NCI-H2107 treated with DMSO at 0.1 percent for 48 hours (cell line): ENCODE data around the gene WWOX.

Source experiments
- DNase-seq: peaks from one replicate; lab custom pipeline; 2025; ENCODE audit not compliant: unreplicated experiment; lab: John Stamatoyannopoulos, UW

The WWOX gene

DNA sequence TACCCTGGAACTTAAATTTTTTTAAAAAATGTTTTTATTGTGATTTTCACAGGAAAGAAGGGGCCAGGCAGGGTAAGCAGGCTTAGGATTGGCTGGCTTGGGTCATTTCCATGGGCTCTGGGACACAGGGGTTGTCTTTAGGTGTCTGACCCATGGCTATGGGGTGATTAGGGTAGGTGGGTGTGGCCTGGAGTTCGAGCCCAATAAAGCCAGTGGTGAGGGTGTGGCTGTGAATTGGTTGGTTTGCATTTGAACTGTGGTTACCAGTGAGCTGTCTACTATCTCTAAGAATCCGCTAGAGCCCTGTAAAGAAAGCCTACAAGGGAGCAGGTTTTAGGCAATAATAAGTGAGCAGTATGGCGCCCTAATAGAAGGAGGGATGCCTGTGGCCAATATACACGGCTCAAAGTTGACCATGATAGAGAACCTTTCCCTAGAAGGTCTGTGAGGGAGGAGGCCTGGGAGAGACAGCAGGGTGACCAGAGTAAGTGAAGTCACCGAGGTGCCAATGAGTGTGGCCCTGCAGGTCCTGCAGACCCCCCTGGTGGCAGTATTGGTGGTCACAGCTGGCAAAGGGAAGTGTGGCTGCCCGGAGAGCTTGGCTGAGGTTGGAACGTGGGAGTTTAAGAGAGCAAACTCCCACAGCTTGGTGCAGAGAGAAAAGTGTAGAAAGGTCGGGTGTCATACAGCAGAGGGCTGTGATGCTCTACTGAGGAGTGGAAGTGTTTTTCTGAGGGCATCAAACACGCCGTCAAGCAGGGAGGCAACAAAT, 454.0 kb downstream of the WWOX start:
- no peak for DNase-seq

DNA sequence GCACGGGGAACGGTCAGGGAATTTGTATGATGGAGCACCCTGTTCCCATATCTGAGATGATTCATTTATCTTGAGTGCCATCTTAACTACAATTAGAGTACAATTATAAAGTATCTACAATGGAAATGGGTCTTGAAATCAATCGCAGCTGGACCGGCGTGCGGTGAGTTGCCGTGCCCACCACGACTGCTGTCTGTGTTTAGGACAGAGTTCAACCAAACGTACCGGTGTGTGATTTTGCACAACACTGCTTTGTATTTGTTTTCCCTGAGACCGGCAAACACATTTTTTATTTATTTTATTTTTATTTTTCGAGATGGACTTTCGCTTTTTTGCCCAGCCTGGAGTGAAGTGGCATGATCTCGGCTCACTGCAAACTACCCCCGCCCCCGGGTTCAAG, 457.0 kb downstream of the WWOX start:
- DNase-seq: no peak

DNA sequence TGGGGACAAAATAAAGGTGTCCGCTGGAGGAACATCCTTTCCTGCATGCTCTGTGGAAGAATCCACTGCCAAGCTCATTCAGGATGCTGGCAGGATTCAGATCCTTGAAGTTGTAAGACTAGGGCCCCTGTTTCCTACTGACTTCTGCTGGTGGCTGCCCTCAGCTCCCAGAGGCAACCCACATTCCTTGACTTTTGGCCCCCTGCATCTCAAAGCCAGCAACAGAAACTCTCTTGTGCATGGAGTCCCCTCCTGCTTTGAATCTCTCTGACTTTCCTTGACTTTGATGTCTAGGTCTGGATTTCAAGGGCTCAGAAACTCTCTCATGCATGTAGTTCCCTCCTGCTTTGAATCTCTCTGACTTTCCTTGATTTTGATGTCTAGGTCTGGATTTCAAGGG, 461.5 kb downstream of the WWOX start:
- no peak for DNase-seq

DNA sequence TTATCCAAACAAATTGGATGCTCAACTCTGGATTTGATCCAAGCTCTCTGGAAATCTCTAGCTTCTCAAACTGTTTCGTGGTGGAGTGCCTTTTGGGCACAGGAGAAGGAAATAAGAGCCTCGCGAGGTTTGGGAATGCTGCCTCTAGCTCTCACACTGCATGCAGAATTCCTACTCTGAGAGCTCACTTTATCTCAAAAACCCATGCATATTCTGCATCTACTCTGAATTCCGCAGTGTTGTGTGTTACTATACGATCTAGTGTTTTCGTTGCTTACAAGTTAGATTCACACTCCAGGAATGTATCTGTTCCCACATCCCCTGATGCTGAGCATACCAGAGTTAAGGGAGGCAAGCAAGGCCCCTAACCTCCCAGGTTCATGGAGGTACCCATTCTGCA, 462.7 kb downstream of the WWOX start:
- DNase-seq: no peak

DNA sequence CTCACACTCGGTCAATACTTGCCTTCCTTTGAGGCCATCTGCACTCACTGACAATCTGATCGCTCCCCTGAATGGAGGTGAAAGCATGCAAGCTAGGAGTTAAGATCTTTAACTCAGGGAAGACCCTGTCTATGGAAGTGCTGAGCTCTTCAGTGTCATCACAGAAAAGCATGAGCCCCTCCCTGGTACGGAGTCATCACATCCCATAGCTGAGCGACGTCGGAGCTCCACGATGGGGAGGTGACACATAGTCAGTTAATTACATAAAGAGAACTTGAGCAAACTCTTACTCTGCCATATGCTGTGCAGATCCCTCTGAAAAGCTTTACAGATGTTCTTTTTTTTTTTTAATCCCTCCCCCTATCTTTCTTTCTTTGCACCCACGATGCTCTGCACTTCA, 463.2 kb downstream of the WWOX start:
- DNase-seq: no peak

DNA sequence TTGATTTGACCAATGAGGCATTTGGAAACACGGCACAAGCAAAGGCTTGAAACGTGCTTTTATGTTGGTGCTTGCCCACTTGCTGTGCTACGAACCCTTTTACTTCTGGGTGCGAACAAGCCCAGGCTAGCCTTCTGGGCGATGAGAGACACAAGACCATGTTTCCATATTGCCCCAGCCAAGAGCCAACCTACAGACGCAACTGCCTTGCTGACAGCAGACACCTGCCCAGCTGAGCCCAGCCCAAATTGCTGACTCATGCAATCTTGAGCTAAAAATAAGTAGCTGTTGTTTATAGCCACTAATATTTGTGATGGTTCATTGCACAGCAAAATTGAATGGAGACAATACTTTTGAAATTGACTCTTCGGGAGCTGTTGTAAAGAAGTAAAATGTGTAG, 464.5 kb downstream of the WWOX start:
- peak; percentile 53 for DNase-seq

DNA sequence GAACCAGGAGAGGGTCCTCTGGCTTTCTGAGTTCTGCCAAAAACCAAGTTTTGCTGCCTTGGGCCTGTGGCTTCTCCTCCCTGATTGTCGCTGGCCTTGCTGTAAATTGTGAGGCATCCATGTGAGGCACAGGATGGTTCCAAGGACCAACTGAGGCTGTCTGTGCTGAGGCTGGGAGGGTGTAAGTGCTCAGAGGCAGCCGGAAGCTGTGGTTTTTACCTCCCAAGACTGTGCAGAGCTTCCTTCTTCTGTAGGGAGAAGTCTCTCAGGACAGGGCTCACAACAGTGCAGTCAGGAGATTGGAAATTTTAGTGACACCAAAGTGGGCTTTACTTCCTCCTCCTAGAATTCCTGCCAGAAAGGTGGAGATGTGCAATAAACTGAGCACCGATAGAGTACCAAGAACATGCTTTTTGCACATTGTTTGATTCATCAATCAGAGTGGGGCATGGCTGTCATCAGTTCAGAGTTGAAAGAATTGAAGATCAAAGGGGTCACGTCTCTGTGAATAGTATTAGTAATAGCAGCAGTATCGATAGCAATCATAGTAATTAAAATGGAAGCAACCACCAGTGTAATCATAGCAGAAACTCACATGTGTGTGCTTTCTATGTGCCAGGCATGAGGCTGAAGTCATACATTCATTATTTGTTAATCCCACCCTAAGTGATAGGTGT, 467.1 kb downstream of the WWOX start:
- no peak for DNase-seq

DNA sequence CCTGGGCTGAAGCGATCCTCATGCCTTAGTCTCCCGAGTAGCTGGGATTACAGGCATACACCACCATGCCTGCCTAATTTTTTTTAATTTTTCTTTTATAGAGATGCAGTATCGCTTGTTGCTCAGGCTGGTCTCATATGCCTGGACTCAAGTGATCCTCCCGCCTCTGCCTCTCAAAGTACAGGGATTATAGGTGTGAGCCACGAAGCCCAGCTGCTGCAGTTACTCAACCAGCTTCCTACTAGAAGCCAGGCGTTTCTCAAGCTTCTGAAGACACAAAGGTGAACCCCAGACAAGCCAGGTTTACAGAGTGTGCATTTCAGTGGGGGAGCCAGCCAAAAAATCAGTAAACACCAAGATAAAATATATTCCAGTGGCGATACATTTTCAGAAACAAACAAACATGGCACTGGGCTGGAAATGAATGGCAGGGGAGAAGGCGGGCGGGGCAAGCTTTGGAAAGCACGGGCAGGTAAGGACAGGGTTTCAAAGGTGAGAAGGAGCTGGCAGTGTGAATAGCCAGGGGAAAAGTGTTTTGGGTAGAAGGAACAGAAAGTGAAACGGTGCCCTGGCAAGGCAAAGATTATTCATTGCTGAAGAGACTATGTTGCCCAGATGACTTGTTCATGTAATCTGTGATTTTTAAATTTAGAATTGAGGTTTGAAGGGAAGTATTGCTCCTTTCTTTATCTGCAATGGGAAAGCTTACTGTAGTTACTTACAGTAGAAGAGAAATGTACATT, 471.1 kb downstream of the WWOX start:
- no peak for DNase-seq

DNA sequence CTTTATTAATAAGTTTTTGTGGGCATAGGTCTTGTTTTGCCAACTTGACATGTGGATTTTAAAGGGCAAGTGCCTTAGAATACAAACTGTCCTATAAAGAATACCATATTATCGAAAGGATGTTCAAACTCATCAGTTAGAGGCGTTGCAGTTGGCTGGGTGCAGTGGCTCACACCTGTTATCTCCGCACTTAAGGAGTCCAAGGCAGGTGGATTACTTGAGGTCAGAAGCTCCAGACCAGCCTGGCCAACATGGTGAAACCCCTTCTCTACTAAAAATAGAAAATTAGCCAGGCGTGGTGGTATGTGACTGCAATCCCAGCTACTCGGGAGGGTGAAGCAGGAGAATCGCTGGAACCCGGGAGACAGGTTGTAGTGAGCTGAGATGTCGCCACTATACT, 472.0 kb downstream of the WWOX start:
- no peak for DNase-seq

DNA sequence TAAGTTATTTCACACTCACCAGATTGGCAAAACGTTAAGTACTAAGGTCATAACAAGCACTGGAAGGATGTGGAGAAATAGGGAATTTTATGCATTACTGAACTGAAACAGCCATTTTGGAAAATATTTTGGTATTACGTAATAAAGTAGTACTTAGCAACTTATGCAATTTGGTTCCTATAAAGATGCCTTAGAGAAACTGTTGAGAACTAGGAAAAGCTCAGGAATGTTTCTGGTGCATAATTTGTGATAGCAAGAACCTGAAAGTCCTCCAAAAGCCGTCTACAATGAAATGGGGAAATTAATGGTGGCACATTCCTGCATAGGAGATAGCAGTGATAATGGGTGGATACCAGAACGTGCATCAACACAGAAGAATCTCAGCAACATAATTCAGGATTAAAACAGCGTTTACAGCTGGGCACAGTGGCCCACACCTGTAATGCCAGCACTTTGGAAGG, 472.5 kb downstream of the WWOX start:
- no peak for DNase-seq

DNA sequence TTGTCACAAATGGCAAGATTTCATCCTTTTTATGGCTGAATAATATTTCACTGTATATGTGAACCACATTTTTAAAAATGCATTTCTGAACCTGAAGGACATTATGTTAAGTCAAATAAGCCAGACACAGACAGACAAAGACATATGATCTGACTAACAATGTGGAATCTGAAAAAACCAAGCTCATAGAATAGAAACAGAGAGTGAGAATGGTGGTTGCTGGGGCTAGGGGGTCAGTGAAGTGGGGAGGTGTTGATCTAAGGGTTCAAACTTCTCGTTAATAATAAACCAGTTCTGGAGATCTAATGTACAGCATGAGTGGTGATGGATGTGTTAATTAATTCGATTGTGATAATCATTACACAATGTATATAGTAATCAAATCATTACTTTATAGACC, 475.1 kb downstream of the WWOX start:
- DNase-seq: no peak

DNA sequence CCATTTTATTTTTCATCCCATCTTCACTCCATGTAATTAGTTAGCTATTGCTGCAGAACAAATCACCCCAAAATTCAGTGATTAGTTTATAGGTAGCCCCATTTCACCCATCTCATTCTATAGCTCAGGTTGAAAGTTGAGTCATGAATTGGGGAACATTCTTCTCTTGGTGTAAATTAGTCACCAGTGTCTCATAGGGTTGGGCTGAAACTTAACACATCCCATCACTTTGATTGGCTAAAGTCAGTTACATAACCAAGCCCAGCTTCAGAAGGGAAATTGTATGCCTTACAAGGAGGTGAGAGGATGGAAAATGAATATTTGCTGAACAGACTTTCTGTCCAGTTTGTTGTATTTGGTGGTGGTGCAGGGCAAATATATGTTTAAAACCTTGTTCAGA, 477.5 kb downstream of the WWOX start:
- no peak for DNase-seq

DNA sequence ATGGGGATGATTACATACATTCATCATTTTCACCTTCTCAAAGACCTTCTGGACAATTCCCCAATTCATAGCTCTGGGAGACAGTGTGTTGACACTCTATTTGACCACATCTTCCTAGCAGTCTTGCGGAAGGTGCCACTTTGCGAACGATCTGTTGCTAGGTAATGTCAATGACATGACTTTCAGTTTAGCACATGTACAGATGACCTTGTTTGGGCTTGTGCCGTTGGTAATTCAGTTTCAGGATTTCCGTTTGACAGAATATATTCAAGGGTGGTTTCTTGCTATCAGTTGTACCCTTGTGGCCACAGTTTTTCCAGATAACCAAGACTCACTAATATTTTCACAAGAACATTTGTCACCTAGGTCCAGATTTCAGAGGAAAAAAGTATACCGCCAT, 478.2 kb downstream of the WWOX start:
- no peak for DNase-seq

DNA sequence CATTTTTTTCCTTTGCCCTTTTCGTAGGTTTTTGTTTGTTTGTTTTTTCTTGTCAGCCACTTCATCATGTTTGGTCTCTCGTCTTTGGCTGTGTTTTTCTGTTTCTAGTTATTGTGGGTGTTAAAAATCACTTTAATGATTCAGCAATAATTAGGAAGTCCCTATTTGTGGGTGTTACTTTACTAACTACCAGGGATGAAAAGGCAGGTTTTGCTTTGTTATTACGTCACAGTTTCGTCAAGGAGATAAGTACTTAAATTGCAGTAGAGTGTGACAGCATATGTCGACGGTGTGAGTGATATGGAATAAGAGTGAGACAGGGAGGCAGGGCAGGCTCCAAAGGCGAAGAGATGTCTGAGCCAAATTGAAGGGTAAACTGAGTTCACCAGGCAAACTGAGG, 479.6 kb downstream of the WWOX start:
- DNase-seq: no peak

DNA sequence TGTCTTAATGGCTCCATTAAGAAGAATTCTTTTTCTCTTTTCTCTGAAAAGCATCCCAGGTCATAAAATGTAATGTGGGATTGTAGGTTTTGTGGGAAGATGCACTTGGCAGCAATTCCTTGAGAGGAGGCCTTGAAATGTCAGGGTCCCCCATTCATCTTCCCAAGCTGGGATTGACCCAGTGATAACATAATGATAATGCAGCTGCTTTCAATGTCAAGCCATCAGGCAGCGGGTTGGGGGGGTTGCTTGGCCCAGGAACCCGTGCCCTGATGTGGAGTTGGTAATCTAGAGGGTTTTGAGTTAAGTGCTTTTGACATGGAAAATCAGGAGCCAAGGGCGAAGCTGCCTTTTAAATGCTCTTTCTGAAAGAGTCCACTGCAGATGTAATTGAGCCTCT, 484.0 kb downstream of the WWOX start:
- DNase-seq: no peak

DNA sequence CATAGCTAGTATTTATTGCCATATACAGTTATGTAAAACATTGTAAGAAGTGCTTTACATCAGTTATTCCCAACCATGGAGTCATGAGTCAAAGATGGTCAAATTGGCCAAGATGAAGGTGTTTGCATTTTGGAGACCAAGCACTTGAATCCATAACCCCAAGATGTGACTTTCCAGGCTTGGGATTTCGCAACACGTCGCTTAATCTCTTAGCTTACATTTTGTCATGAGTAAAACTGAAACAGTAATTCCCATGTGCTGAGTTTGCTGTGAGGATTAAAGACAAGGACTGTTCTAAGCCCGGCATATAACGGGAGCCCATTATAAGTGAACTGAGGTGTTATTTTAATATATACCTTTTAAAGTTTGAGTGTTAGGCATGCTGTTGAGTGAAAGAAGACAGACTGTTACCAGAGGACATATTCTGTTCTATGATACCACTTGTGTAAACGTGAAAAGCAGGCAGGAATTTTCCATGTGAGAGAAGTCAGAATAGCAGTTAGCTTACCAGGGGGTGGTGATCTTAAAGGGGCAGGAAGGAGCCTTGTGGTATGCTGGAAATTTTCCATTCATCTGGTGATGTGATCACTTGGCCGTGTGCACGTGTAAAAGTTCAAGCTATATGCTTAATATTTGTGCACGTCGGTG, 484.9 kb downstream of the WWOX start:
- no peak for DNase-seq

DNA sequence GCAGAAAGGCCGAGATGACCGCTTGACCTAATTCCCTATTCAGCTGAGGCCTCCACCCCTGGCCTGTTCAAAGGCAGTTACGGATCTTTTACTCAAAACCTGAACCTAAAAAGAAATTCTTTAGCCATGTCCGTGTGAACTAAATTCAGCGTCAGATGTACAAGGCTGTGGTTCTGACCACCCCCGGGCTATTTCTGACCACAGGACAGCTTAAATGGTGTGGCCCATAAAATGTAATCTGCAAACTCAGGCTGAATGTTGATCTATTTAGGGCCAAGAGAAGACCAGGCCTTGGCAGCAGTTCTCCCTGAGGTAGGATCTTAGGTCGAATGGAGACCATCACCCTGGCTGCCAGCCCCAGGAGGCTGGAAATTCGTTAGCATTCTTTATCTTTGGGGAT, 485.5 kb downstream of the WWOX start:
- no peak for DNase-seq

DNA sequence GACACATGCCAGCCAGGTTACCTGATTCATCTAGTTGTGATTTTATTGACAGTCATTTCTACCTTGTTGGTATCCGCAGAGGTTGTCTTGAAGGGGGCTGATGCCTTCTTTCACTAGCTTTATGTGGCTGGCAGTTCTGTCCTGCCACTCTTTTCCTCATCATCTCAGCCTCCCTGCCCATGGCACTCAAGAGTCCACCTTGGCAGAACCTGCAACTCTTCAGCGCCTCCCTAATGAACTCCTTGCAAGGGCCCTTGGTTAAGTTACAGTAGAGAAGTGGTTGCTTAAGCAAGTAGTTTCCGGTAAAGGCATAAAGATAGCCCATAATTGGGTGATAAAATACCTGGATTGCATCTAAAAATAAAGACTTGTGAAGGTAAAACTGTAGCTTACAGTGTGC, 489.9 kb downstream of the WWOX start:
- no peak for DNase-seq

DNA sequence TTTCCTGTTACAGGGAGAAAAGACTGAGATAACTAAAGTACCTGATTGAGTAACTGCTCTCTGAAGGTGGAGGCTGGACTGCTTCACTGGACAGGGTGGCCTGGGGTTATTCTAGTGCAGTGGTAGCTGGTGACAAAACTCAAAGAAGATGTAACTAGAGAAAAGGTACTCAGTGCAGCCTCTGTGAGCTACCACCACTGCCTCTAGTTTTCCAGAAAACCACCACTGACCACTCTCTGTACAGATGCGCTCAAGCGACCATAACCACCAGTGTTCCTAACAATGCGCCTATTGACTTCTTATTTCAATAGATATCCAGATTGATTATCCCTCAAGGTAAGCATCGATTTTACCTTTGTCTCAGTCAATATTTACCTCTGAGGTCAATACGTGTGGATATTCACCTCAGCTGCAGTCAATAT, 492.2 kb downstream of the WWOX start:
- no peak for DNase-seq

DNA sequence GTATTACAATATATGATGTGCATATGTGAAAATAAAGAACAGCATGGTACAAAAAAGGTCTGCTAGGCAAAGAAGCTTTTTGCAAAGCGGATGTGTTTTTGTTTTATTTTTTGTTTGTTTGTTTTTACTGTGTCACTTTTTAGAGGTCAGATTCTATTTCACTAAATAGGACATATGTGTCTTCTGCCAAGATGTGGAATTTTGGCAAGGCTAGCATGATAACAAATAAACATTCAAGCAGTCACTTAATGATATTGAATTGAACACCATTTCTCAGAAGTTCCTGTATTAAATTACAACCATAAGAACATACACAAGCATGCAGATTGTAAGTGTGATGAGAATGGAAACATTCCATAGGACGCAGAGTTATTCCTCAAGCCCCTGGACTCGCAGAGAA, 492.7 kb downstream of the WWOX start:
- no peak for DNase-seq

DNA sequence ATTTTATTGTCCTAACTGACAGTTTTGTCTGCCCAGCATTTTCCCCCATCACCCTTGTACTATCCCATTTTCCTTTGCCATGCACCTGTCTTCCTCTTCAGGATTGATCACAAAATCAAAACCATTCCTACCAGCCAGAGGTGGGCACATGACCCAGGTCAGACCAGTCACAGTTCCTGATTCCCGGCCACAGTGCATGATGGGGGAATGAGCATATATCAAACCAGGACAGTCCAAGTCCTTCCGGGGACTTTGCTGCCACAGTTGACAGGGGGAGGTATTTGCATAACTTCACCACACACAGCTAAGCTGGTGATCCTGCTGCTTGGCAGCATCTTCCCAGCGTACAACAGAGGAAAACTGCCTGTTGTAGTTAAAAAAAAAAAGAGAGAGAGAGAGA, 493.9 kb downstream of the WWOX start:
- DNase-seq: no peak

DNA sequence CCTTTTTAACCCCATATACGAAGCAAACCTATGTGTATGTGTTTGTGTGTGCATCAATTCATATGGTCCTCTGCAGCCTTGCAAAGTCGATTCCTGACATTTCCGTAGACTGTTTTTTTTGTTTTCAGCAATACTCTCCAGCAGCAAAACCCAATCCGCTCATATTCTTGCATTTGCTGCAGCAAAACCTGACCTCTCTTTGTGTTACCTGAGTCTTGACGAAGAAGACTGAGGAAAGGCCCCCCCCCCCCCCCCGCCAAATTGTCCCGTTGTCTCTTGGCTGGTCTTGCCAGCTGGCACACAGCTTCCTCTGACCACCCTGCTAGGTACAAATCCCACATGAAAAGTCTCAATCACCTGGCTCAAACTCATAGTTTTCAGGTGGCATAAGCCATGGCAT, 494.7 kb downstream of the WWOX start:
- DNase-seq: no peak
